Inferior parietal cortex (tissue), 1 donor: ENCODE measurements around the gene ALDH6A1.
"Not testable (repeated sequence)": the region's sequence is repeated elsewhere in the genome, so short reads cannot be mapped to it uniquely, and the experiment has no call there.

Experiments used
- DNase-seq: peaks from one replicate; pipeline ENCODE4 v3.0.0-alpha.2; 2016; ENCODE audit errors: extremely low spot score

ALDH6A1 gene

DNA sequence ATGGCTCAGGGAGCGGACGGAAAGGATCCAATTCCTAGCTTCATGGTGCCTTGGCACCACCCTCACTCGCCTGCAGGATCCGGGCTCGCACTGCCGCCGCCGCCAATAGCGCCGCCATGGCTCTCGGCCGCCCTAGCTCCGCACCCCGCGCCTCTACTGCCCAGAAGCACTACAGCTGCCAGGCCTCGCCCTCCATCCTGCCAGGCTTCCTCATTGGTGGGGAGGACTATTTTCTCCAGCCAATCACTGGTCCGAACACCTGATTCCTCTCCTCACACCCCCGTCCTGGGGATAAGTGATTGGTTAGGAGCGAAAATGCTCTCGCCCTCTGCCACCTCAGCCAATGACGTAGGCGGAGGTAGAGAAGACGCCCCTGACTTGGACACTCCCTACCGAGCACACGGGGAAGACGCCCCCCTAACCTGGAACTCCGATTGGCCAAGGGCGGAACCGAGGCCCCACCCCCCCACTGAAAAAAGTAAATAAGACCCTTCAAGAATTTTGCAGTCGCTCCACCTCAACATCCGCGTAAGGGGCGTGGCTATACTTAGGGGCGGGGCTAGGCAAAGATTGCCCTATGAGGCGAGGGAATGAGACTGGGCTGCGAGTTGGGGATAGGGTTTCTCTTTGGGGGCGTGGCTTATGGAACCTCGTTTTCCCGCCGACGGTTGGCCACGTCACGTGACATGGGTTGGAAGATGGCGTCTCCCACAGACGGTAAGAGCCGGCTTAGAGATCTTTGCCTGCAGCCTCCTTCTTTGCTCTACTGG, at the start of gene ALDH6A1, which contains the start of gene LIN52:
ALDH6A1 (minus strand) TSS at position 177 of the 770 bp plus-strand sequence; CDS start at position 118, 59 bp downstream.
LIN52 (plus strand) TSS at position 680 of the 770 bp plus-strand sequence; CDS start at position 699, 19 bp downstream.
- peak; percentile 100 for DNase-seq

DNA sequence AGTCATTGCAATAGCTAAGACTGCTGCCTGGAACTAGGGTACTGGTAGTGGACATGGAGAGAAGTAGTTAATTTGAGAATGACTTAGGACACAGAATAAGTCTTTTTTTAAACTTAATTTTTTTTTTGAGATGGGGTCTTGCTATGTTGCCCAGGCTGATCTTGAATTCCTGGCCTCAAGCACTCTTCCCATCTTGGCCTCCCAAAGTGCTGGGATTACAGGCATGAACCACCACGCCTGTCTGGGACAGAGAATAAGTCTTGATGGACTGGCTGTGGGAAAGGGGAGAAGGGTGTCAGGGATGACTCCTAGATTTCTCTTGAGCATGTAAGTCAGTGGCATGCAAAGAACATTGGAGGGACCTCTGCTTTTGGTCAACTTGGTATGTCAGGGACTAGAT, 43.4 kb upstream of the ALDH6A1 start:
- DNase-seq: no peak

DNA sequence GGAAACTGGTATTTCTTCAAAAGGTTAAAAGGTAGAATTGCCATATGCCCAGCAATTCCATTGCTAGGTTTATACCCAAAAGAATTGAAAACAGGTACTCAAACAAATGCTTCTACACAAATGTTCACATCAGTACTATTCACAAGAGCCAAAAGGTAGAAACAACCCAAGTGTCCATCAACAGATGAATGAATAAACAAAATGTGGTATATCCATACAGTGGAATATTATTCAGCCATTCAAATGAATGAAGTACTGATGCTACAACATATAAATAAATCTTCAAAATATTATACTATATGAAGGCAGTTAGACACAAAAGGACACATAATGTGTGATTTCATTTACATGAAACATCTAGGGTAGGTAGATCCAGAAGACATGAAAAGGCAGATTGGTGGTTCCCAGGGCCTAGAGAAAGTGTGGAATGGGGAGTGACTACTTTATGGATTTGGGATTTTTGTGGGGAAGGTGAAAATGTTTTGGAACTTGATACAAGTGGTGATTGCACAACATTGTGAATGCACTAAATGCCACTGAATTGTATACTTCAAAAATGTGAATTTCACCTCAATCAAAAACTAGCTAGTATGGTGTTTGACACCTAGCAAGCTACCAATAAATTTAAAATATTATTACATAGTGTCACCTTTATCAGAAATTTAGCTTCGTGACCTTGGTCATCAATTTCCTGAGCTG, 42.2 kb upstream of the ALDH6A1 start:
- no peak for DNase-seq

DNA sequence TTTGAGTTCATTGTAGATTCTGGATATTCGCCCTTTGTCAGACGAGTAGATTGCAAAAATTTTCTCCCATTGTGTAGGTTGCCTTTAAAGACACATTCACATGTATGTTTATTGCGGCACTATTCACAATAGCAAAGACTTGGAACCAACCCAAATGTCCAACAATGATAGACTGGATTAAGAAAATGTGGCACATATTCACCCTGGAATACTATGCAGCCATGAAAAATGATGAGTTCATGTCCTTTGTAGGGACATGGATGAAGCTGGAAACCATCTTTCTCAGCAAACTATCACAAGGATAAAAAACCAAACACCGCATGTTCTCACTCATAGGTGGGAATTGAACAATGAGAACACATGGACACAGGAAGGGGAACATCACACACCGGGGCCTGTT, 41.2 kb upstream of the ALDH6A1 start:
- not testable (repeated sequence) for DNase-seq

DNA sequence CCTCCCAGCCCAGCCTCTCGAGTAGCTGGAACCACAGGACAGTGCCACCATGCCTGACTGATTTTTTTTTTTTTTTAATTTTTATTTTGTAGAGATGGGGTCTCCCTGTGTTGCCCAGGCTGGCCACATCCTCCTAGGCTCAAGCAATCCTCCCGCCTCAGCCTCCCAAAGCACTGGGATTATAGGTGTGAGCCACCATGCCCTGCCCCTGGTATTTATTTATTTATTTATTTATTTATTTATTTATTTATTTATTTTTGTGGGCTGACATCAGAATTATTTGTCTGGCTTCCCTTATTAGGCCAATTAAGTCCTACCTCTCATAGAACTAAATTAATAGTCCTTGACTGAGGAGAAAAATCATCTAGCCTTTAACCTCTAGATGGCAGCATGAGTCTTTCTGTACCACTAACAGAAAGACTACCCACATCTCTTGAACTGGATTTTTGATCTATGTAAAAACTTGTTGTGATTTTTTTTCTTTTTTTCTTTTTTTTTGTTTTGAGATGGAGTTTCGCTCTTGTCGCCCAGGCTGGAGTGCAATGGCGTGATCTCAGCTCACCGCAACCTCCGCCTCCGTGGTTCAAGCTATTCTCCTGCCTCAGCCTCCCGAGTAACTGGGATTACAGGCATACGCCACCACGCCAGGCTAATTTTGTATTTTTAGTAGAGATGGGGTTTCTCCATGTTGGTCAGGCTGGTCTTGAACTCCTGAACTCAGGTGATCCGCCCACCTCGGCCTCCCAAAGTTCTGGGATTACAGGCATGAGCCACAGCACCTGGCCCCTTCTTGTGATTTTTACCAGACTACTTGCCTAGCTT, 27.4 kb upstream of the ALDH6A1 start:
- DNase-seq: peak; percentile 58

DNA sequence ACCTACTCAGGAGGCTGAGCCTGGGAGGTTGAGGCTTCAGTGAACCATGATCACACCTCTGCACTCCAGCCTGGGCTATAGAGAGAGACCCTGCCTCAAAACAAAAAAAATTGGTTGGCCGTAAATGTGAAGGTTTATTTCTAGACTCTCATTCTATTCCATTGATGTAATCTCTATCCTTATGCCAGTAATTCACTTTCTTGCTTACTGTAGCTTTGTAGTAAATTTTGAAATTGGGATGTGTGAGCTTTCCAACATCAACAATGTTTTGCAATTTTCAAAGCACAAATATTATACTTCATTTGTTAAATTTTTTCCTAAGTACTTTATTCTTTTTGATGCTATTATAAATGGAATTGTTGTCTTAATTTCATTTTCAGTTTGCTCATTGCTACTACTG, 25.1 kb upstream of the ALDH6A1 start:
- no peak for DNase-seq

DNA sequence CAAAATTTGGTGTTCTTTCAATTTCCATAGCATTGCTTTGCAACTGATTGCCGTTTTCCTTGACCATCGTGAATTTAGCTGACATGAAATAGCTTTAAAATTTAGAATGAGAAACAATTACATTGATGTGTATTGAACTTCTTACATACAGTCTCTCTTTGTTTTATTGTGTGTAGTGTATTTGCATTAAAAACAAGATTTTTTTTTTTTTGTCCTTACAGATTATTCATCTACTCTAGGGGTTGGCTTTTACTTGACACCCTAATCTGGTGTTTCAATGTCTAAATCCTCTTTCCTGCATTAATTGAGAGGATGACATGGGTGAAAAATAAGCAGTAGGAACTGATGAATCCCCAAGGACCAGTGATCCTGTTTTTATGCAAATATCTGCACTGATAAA, 21.1 kb upstream of the ALDH6A1 start:
- no peak for DNase-seq

DNA sequence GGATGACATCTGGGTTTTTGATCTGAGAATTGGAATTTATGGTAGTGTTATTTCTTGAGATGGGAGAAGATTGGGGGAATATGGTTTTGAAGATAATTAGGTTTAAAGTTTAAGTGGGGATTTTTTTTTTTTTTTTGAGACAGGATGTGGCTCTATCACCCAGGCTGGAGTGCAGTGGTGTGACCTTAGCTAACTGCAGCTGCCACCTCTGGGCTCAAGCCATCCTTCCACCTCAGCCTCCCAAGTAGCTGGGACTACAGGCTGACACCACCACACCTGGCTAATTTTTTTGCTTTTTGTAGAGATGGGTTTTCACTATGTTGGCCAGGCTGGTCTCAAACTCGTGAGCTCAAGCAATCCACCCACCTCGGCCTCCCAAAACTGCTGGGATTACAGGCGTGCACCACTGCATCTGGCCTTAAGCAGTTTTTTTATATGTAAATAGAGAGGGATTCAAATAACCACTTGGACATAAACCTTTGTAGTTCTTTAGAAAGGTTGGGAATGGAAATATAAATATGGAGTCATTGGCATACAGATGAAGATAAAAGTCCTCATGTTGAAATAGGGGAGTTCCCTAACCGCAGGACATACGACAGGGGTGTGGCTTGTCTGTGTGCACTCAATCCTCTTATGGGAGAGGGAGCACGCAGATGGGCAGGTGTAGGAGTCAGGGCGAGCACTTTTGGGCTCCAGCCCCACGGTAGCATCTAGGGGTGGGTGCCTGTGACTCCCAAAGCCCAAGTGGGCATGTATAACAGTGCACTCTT, 5.2 kb upstream of the ALDH6A1 start:
- no peak for DNase-seq

DNA sequence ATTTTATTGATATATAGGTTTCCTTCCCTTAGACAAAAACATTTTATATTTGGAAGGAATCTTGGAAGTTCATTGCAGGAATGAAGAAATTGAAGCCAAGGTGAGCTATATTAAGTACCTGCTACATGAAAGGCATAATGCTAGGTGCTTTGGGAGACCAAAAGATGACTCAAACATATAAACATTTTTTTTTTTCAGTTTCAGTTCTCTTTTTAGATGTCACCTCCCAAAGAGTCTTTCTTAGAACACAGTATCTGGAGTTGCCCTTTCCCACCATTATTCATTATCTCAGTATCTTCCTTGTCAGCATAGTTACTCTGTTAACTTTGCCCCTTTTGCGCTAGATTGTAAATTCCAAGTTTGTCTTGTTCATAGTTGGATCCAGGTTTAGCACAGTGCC, 1.6 kb upstream of the ALDH6A1 start:
- DNase-seq: no peak

DNA sequence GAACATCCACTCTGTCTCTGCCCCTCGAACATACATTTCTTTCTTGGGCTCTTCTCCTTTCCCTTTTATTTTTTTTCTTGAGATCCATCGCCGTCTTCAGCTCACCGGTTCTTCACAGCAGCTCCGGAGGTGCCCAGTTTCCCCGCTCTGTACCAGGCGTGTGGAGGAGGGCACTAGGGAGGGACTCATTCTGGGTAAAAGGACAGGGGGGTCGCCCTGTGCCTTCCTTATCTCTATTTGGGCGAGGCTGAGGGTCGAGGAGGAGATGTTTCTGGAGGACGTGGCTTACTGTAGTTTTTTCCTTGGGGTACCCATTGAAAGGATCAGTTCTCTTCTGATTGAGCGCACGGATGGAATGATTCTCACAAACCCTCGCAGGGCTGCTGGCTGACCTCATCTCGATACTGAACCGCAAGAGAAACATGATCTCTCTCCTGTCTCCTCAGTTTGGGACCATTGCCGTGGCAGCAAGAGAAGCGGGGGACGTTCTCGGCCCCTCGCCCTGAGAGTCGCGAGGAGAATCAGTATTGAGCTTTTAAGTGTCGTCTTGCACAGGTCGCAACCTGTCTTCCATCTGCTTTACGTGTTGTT, 889 bp upstream of the ALDH6A1 start:
- peak; percentile 5 for DNase-seq

DNA sequence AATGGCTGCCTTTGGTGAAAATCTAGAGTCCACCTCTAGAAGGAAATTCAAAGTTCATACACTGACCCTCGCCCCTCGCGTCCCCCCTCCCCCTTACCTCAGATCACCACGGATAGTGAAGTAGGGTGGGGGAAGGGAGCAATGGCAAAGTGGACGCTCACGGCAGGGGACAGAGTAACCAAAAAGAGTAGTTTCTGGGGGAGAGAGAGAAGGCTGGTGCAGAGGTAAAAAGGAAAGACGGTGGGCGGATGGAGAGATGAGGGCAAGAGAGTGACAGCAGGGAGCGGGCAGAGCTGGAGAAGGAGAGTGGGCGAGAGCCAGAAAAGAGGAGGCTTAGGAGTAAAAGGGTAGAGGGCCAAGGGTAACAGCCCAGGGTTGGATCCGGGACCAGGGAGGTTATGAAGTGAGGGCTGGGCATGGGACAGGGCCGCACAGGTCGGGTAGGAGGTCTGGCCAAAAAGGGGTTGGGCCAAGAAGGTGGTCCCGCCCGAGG, 423 bp downstream of the ALDH6A1 start:
- DNase-seq: no peak

DNA sequence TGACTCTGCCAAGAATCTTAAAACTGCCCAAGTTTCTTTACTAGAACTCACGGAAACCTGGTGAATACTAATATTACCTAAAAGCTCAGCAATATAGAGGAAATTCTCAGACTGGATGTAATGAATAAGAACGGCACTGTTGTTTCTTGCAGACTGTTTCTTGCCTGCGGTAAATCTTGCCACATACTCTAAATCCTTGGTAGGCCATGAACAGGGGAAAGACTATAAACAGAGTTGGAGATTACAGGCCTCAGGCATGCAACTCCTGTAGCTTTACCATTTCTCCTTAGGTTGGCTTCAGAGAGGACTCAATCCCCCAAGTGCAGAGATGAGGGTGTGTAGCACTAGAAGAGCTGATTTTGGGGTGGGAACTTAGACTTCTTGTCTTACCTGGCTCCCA, 1.1 kb downstream of the ALDH6A1 start:
- no peak for DNase-seq

DNA sequence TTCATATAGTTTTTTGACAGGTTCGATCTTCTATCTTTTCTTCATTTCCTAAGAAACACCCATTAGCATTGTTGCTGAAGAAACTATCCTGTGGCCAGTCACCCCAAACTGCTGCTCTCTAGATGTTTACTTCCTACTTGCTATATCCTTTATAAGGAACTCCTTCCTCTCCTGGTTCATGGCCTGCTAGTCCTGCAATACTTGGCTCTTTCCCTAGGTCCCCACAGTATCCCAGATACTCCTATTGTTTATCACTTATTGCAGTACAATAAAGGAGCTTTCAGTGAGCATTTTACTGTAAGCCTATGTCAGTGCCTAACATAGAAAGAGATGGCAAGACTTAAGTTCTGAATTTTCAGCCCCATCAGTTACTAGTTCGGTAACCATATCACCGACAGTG, 2.8 kb downstream of the ALDH6A1 start:
- no peak for DNase-seq

DNA sequence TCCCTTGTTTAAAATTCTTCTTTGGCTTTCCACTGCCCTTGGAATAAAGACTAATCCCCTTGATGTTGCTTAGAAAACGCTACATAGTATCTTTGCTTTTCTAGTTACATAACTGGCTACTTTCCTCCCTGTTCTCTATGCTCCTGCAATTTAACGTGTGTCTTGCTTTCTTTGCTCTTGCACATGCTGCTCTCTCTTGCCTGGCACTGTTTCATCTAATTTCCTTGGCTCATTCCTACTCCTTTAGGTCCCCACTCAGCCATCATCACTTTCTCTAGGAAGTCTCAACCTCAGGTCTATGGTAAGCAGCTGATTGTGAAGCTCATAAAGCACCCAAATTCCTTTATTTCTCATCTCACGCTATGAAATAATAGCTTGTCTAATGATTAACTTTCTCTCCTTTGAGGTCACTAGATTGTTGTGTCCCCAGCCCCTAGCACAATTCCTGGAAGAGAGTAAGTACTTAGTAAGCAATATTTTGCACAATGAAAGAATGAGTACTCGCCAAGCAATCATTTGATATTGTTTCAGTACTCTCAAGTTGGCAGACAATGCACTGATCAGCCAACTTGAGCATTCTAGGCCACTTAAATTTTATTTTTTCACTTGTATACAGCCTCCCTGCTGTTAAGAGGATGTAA, 3.3 kb downstream of the ALDH6A1 start:
- no peak for DNase-seq

DNA sequence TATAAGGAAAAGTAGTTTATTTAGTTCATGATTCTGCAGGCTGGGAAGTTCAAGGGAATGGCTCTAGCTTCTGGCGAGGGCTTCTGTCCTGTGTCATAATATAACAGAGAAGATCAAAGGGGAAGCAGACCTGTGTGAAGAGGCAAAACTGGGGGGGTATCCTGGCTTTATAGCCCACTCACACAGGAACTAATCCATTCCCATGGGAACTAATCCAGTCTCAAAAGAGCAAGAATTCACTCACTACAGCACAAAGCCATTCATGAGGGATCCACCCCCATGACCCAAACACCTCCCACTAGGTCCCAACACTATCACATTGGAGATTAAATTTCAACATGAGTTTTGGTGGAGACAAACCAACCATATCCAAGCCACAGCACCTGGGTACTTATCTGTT, 6.9 kb downstream of the ALDH6A1 start:
- DNase-seq: no peak

DNA sequence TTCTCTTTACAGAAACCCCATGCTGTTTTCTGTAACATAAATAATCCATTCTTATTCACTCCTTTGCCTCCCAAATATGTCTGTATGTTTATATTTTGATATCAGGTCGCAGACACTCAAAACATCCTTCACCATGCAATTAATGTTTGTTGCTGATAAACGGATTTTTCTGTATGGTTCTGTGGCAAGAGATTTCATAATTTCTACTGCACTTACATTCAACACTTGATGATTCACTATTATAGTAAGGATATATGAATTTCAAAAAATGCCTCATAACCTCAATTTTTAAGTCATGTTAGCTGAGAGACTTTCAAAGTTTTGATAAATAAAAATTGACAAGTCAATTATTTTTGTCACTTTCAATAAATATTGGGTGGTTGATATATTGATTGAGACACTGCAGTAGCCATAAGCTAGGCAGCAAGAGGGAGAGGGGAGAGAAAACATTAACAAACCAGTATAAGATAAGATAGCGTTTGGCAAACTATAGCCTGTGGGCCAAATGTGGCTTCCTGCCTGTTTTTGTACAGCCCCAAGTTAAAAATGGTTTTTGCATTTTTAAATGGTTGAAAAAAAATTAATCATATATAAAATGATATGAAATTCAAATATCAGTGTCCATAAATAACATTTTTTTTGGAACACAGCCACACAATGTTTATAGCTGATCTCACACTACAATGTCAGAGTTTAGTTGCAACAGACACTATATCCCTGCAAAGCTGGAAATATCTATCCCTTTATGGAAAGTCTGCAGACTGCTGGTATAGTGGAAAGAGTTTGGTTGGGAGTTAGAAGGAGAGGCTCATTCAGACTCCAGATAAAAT, 18.3 kb downstream of the ALDH6A1 start:
- DNase-seq: no peak

DNA sequence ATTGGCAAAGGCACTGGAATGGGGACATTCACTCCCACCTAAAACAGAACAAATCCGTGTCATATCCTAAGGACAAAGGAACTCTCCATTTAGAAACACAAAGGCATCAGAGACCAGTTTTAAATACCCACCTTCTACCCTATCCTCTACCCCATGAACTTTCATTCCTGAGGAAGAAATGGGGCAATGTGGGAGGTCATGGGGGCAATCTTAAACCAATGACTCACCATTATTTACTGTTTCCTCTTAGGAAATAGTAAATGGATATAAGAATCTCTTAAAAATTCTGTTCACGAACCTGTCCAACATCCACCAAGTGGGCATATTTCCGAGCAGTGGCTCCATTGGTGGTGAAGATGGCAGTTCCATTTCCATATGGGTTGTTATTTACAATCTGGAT, 19.4 kb downstream of the ALDH6A1 start:
- no peak for DNase-seq

DNA sequence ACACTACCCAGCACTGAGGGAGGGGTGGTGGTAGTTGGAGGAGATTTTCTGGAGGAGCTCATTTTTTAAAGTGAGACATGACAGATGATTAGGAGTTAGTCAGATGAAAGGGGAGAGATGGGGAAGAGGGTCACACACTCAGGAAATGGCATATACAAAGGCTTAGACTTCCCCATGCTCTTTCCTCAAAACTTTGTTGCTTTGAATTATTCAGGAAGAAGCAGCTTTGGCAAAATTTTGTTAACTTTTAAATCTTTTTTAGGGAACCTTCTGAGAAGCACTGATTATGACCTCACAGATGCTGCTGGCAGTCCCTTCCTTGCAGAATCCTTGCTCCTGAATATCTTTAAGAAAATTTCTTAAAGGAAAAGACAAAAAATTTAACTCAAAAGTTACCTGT, 19.8 kb downstream of the ALDH6A1 start:
- DNase-seq: no peak

DNA sequence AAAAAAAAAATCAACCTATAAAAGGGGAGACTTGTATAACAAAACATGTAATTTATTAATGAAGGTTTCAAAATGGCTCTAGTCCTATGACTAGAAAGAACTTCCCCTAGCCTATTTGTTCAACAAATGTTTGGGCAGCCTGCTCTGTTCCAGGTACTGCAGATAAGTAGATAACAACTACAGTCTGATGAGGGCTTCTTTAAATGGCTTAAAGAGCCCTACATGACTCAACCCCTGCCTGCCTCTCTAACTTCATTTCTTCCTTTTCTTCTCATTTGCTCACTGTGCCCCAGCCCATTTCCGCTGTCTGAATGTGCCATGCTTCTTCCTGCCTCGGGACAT, 21.5 kb downstream of the ALDH6A1 start:
- no peak for DNase-seq
